ENCODE measurements around the gene PHC2.

GRCh38 chr1:33387625-33388024 lies 43.3 kb downstream of the PHC2 start:
- TF ChIP-seq EZH2phosphoT487 (IDR thresholded peaks at IDR 0.05): no peak
- no peak for TF ChIP-seq EZH2 (IDR thresholded peaks at IDR 0.05)
